Measurements from ENCODE around the gene SEC16A. TPM values are rescaled to one million over a fixed set of nuclear protein-coding genes. Genes with fewer than 3 reads are reported as not detected.

The SEC16A gene
- total and polyA plus RNA-seq, 2 donors (not counting 3 experiments of a cell fraction or from before 2014, with no cell fraction given), result 34.5 to 80.6 TPM

DNA sequence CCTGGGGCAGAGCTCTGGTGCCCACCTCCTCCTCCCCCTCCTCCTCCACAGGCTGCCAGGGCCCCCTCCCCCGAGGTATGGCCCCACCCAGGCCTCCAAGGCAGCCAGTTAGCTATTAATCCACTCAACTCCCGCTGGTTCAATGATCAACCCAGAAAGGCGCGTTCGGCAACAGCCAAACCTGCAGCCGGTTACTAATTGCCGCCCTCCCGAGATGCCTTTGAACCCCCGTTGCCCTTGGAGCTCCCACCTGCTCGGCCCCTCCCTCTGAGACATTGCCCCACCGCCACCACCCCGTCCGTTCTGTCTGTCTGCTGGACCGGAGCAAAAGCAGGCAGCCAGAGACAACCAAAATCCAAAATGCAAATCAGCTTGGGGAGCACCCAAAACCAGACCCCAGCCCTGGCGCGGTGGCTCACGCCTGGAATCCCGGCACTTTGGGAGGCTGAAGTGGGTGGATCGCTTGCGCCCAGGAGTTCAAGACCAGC is 37.3 kb upstream of the SEC16A start:
- H3K4me2 ChIP-seq (ENCODE audit: insufficient read depth, low read length), result no peak overlapping the region
- H3K9me1 ChIP-seq (replicated peaks; ENCODE audit: control insufficient read depth, extremely low read depth, insufficient read depth, low read length), result no peaks in the 10 kb centered on the region
- no peak overlapping the region for H3K9ac ChIP-seq (replicated peaks; ENCODE audit: extremely low read depth, insufficient read depth, low read length)
- H3K9me3 ChIP-seq (replicated peaks; ENCODE audit: control insufficient read depth, insufficient read depth, low read length), result no peaks in the 10 kb centered on the region
- TF ChIP-seq GATA2 (IDR thresholded peaks at IDR 0.05; ENCODE audit: insufficient read depth, insufficient read length, low read depth, low read length) (no peak), POLR2A (IDR thresholded peaks at IDR 0.05; ENCODE audit: low read depth, low read length) (no peak), POLR2AphosphoS5 (IDR thresholded peaks at IDR 0.05; ENCODE audit: insufficient read depth, low read depth, low read length) (no peak), MYC (IDR thresholded peaks at IDR 0.05; ENCODE audit: low read depth, low read length) (no peak), JUN (IDR thresholded peaks at IDR 0.05; ENCODE audit: borderline replicate concordance, insufficient read depth, insufficient read length, low read depth) (no peak), FOS (IDR thresholded peaks at IDR 0.05; ENCODE audit: borderline replicate concordance, insufficient read depth, low read length) (no peak), EZH2 (IDR thresholded peaks at IDR 0.05; ENCODE audit: borderline replicate concordance, low read depth, low read length, severe bottlenecking) (no peak)
- TF ChIP-seq, protein P1, sequence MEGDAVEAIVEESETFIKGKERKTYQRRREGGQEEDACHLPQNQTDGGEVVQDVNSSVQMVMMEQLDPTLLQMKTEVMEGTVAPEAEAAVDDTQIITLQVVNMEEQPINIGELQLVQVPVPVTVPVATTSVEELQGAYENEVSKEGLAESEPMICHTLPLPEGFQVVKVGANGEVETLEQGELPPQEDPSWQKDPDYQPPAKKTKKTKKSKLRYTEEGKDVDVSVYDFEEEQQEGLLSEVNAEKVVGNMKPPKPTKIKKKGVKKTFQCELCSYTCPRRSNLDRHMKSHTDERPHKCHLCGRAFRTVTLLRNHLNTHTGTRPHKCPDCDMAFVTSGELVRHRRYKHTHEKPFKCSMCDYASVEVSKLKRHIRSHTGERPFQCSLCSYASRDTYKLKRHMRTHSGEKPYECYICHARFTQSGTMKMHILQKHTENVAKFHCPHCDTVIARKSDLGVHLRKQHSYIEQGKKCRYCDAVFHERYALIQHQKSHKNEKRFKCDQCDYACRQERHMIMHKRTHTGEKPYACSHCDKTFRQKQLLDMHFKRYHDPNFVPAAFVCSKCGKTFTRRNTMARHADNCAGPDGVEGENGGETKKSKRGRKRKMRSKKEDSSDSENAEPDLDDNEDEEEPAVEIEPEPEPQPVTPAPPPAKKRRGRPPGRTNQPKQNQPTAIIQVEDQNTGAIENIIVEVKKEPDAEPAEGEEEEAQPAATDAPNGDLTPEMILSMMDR (IDR thresholded peaks at IDR 0.05; ENCODE audit: extremely low read depth in 1 of 2, insufficient read depth in 1 of 2, low read depth in 1 of 2, low read length in 2 of 2), result no peak
- TF ChIP-seq, protein P2, sequence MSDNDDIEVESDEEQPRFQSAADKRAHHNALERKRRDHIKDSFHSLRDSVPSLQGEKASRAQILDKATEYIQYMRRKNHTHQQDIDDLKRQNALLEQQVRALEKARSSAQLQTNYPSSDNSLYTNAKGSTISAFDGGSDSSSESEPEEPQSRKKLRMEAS (IDR thresholded peaks at IDR 0.05; ENCODE audit: insufficient read depth, insufficient read length), result no peak
- intact Hi-C loops (cut with micrococcal nuclease) (no loop called here), dilution Hi-C loops (cut with MboI; ENCODE audit: extremely low pct_ligation_motif_present, low sequenced_read_pairs) (no loop called here)
- no peaks in the 10 kb centered on the region for H3K27me3 ChIP-seq (ENCODE audit: control insufficient read depth in 2 of 2, insufficient read depth in 2 of 2, low read length in 2 of 2)
- no peaks in the 10 kb centered on the region for H3K4me1 ChIP-seq (ENCODE audit: control insufficient read depth, extremely low read depth, insufficient read depth, low read length)
- no peaks in the 10 kb centered on the region for H4K20me1 ChIP-seq (replicated peaks; ENCODE audit: control insufficient read depth, extremely low read depth, insufficient read depth, low read length)
- H2AFZ ChIP-seq (ENCODE audit: low read depth, low read length), result no peak overlapping the region
- DNase-seq (ENCODE audit: low read depth, low spot score) (no peak), FAIRE-seq (no peak)
- H3K27ac ChIP-seq (ENCODE audit: insufficient read depth, low read depth, low read length), result no peak overlapping the region
- no TSS peak for BruUV-seq (replicated peaks)
- CTCF ChIA-PET, result interaction anchor here (1.0 kb wide), 1 partner anchor 105 kb away, joined by 3 read pairs; no protein-coding TSS in a partner anchor
- H3K79me2 ChIP-seq (ENCODE audit: control insufficient read depth, insufficient read depth, low read length), result peaks cover 39% of the 10 kb centered on the region
- H3K4me3 ChIP-seq (replicated peaks in 1 of 3; ENCODE audit: insufficient read depth in 1 of 3, low read depth in 1 of 3, low read length in 3 of 3), result no peak overlapping the region
- H3K36me3 ChIP-seq (ENCODE audit: control insufficient read depth in 2 of 2, extremely low read depth in 1 of 2, insufficient read depth in 2 of 2, low read length in 2 of 2), result peaks cover 6 to 83% of the 10 kb centered on the region in 2 experiments
- POLR2A ChIA-PET, result no interaction called here

Measured in endothelial cell of umbilical vein (primary cell).